GM20431 (cell line): ENCODE results near the gene PRSS53.
"Not testable (repeated sequence)": the region's sequence is repeated elsewhere in the genome, so short reads cannot be mapped to it uniquely, and the experiment has no call there.

ENCODE experiments used
- in situ Hi-C: fragments of 300-500 bp; cut with MseI, MboI; formaldehyde crosslinking; loops from one replicate; pipeline ENCODE4 v1.15.0; 2020; ENCODE audit warnings: low sequenced_read_pairs; ENCODE audit not compliant: unreplicated experiment

The PRSS53 gene

GRCh38 chr16:31118223-31119155, 29.7 kb upstream of the PRSS53 start:
- in situ Hi-C loops, result no loop called here

GRCh38 chr16:31117384-31118222, 28.9 kb upstream of the PRSS53 start, which contains the start of gene KAT8:
KAT8 (plus strand) TSS chr16:31117664; CDS start chr16:31117682, 18 bp downstream.
- in situ Hi-C loops, result no loop called here

- in situ Hi-C loops, result no loop called here
These were observed 25.7 kb upstream of the PRSS53 start for GRCh38 chr16:31114468-31114867.

GRCh38 chr16:31113121-31114120, 24.7 kb upstream of the PRSS53 start:
- in situ Hi-C loops, result no loop called here

- in situ Hi-C loops, result no loop called here
These were observed 24.0 kb upstream of the PRSS53 start for GRCh38 chr16:31112711-31113110.

- in situ Hi-C loops, result no loop called here
These were observed 23.2 kb upstream of the PRSS53 start for GRCh38 chr16:31111881-31112466.

GRCh38 chr16:31110106-31111034, 21.6 kb upstream of the PRSS53 start:
- in situ Hi-C loops, result no loop called here

- in situ Hi-C loops, result no loop called here
These were observed 20.9 kb upstream of the PRSS53 start for GRCh38 chr16:31109622-31110021.

GRCh38 chr16:31108794-31109558, 20.2 kb upstream of the PRSS53 start:
- in situ Hi-C loops, result no loop called here

GRCh38 chr16:31108035-31108793, 19.5 kb upstream of the PRSS53 start, which contains the start of gene BCKDK:
BCKDK (plus strand) TSS chr16:31108386; CDS start chr16:31109224, 838 bp downstream.
- in situ Hi-C loops, result no loop called here

- in situ Hi-C loops, result no loop called here
These were observed 18.7 kb upstream of the PRSS53 start for GRCh38 chr16:31107465-31107867.

GRCh38 chr16:31106509-31107464, 18.0 kb upstream of the PRSS53 start:
- in situ Hi-C loops, result no loop called here

- in situ Hi-C loops, result no loop called here
These were observed 17.0 kb upstream of the PRSS53 start for GRCh38 chr16:31105677-31106213.

- in situ Hi-C loops, result not testable (repeated sequence)
These were observed 12.3 kb upstream of the PRSS53 start for GRCh38 chr16:31100876-31101641.
